Measurements from ENCODE around the gene COX17.

The COX17 gene

GRCh38 chr3:119676020-119676419 is 1.2 kb downstream of the COX17 start:
- in situ Hi-C loops (cut with HindIII; ENCODE audit: low sequenced_read_pairs) = loop anchor here (25.0 kb wide), 1 partner anchor 214 kb away; the partner anchor contains the start of genes POGLUT1 and TMEM39A

GRCh38 chr3:119675188-119675874 is 1.9 kb downstream of the COX17 start:
- in situ Hi-C loops (cut with HindIII; ENCODE audit: low sequenced_read_pairs) = loop anchor here (25.0 kb wide), 1 partner anchor 213 kb away; the partner anchor contains the start of genes POGLUT1 and TMEM39A

GRCh38 chr3:119673875-119674274 is 3.3 kb downstream of the COX17 start:
- in situ Hi-C loops (cut with HindIII; ENCODE audit: low sequenced_read_pairs) = no loop called here

- in situ Hi-C loops (cut with HindIII; ENCODE audit: low sequenced_read_pairs) = no loop called here
These were observed 4.4 kb downstream of the COX17 start for GRCh38 chr3:119672776-119673175.

- in situ Hi-C loops (cut with HindIII; ENCODE audit: low sequenced_read_pairs) = no loop called here
These were observed 7.2 kb downstream of the COX17 start for GRCh38 chr3:119669906-119670570.

GRCh38 chr3:119665954-119666559 is 11.1 kb downstream of the COX17 start:
- in situ Hi-C loops (cut with HindIII; ENCODE audit: low sequenced_read_pairs) = no loop called here

GRCh38 chr3:119664850-119665379 is 12.3 kb downstream of the COX17 start:
- in situ Hi-C loops (cut with HindIII; ENCODE audit: low sequenced_read_pairs) = no loop called here

GRCh38 chr3:119664370-119664769 is 12.8 kb downstream of the COX17 start:
- in situ Hi-C loops (cut with HindIII; ENCODE audit: low sequenced_read_pairs) = no loop called here

- in situ Hi-C loops (cut with HindIII; ENCODE audit: low sequenced_read_pairs) = no loop called here
These were observed 13.3 kb downstream of the COX17 start for GRCh38 chr3:119663885-119664284.

- in situ Hi-C loops (cut with HindIII; ENCODE audit: low sequenced_read_pairs) = no loop called here
These were observed 14.4 kb downstream of the COX17 start for GRCh38 chr3:119662604-119663373.

- in situ Hi-C loops (cut with HindIII; ENCODE audit: low sequenced_read_pairs) = no loop called here
These were observed 16.4 kb downstream of the COX17 start, which contains the start of gene POPDC2 for GRCh38 chr3:119660474-119661440. Gene POPDC2 (minus strand): TSS chr3:119660589. CDS start chr3:119660423, 166 bp downstream.

- in situ Hi-C loops (cut with HindIII; ENCODE audit: low sequenced_read_pairs) = no loop called here
These were observed 17.5 kb downstream of the COX17 start for GRCh38 chr3:119659606-119660291.

- in situ Hi-C loops (cut with HindIII; ENCODE audit: low sequenced_read_pairs) = no loop called here
These were observed 18.2 kb downstream of the COX17 start for GRCh38 chr3:119658994-119659393.

- in situ Hi-C loops (cut with HindIII; ENCODE audit: low sequenced_read_pairs) = no loop called here
These were observed 19.1 kb downstream of the COX17 start for GRCh38 chr3:119657887-119658702.

- in situ Hi-C loops (cut with HindIII; ENCODE audit: low sequenced_read_pairs) = no loop called here
These were observed 23.3 kb downstream of the COX17 start for GRCh38 chr3:119653876-119654275.

- in situ Hi-C loops (cut with HindIII; ENCODE audit: low sequenced_read_pairs) = no loop called here
These were observed 24.7 kb downstream of the COX17 start for GRCh38 chr3:119652306-119653033.

- in situ Hi-C loops (cut with HindIII; ENCODE audit: low sequenced_read_pairs) = no loop called here
These were observed 27.4 kb downstream of the COX17 start for GRCh38 chr3:119649761-119650160.
